Measurements from ENCODE around the gene P2RX6. TPM values are rescaled to one million over a fixed set of nuclear protein-coding genes. Genes with fewer than 3 reads are reported as not detected.

The P2RX6 gene
- total and polyA plus RNA-seq, 2 of the 4 experiments (the other 2 are of a cell fraction): 0.90 to 1.6 TPM

DNA sequence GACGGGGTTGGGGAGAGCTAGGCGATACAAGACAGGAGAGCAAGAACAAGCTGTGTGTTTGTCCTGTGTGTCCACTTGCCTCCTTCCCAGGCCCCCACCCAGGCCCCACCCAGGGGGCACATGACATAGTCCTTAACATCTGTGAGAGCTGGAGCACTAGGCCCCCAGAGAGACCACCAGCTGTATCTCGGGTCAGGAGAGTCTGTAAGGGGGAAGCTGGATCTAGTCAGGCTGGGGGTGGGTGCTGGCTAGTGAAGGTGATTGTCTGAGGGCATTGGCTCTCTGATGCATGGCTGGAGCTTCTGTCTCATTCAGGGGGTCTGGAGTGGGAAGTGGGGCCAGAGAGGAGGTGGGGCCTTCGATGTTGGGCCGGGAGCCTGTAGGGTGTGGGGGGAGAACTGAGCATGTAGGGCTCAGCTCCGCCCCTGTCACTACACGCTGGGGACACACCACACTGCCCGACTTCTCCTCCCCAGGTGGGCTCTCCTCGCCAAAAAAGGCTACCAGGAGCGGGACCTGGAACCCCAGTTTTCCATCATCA is 571 bp downstream of the P2RX6 start:
- ChIA-PET CTCF (interaction anchor here (0.6 kb wide), 1 partner anchor 72 kb away, joined by 5 read pairs; no protein-coding TSS in a partner anchor), POLR2A (ENCODE audit: unreplicated experiment) (interaction anchor here (1.1 kb wide), 1 partner anchor 14 kb away, joined by 3 read pairs; the partner anchor contains the start of gene THAP7)
- H3K27me3 ChIP-seq (ENCODE audit: control insufficient read depth, insufficient read depth, low read length): peaks cover 3% of the 10 kb centered on the region; the same call in 1 of the 2 replicates
- no peak overlapping the region; the same call in 1 of the 2 replicates for H4K5ac ChIP-seq (ENCODE audit: low read depth, low read length)
- intact Hi-C loops (cut with micrococcal nuclease) (loop anchor here (2.0 kb wide), 1 partner anchor 29 kb away; the partner anchor contains the start of gene LRRC74B), dilution Hi-C loops (cut with HindIII; ENCODE audit: low sequenced_read_pairs, unreplicated experiment) (no loop called here), in situ Hi-C loops (cut with MboI; ENCODE audit: low sequenced_read_pairs) (loop anchor here (10.0 kb wide), 1 partner anchor 79 kb away; no protein-coding TSS in a partner anchor)
- H3K9ac ChIP-seq (ENCODE audit: low read depth, low read length): peak overlapping the region; percentile 38; the same call in 1 of the 2 replicates
- peaks cover 4% of the 10 kb centered on the region; the same call in 1 of the 2 replicates for H4K20me1 ChIP-seq (ENCODE audit: insufficient read depth, low read length)
- no peak overlapping the region for H4K91ac ChIP-seq (ENCODE audit: insufficient read depth, low read depth, low read length)
- peak overlapping the region; percentile 29; the same call in 1 of the 2 replicates for H3K4me2 ChIP-seq (ENCODE audit: low read depth, low read length)
- no peak overlapping the region for H2BK20ac ChIP-seq (ENCODE audit: low read depth, low read length)
- H3K4me1 ChIP-seq (ENCODE audit: control insufficient read depth, insufficient read depth, low read length): peaks cover 14% of the 10 kb centered on the region
- peak overlapping the region; percentile 19 to 94; a peak in 2 of 4 replicates for H4K8ac ChIP-seq (ENCODE audit: low read depth in 2 of 2, low read length in 2 of 2)
- peak overlapping the region; percentile 3 for H2BK5ac ChIP-seq (ENCODE audit: low read depth, low read length, poor library complexity, severe bottlenecking)
- no peak overlapping the region for H2AK9ac ChIP-seq (replicated peaks; ENCODE audit: low read depth, low read length, poor library complexity)
- H3K4ac ChIP-seq (ENCODE audit: low read depth, low read length): peak overlapping the region; percentile 25
- no peak overlapping the region for H3K23ac ChIP-seq (ENCODE audit: low read depth, low read length)
- ATAC-seq (ENCODE audit: low read depth) (no peak), DNase-seq (no peak)
- no peak overlapping the region for H3K56ac ChIP-seq (ENCODE audit: extremely low read depth, insufficient read depth, low read length)
- WGBS, 2 experiments (ENCODE audit: extremely low coverage in 2 of 2, insufficient read length in 1 of 2): no CpG with 5 or more reads among the region's 10 CpGs
- peak overlapping the region; percentile 32; the same call in 1 of the 2 replicates for H2BK120ac ChIP-seq (ENCODE audit: low read depth, low read length)
- H3K14ac ChIP-seq (replicated peaks; ENCODE audit: low read depth, low read length): no peak overlapping the region
- BruUV-seq (replicated peaks): no TSS peak
- no peaks in the 10 kb centered on the region for H3K36me3 ChIP-seq (ENCODE audit: control insufficient read depth, insufficient read depth, low read length)
- H2AFZ ChIP-seq (replicated peaks; ENCODE audit: low read length, poor library complexity): no peak overlapping the region
- H3K27ac ChIP-seq (ENCODE audit: insufficient read depth, low read length): peak overlapping the region; percentile 88
- peaks cover 6% of the 10 kb centered on the region; the same call in 1 of the 2 replicates for H3K9me1 ChIP-seq (ENCODE audit: insufficient read depth, low read length)
- H3K79me1 ChIP-seq (ENCODE audit: low read depth in 1 of 2, low read length in 2 of 2): 0 out of 4 replicates have a peak, but pooled peaks cover 0 to 5% of the 10 kb centered on the region in 2 experiments
- peak overlapping the region; percentile 3; the same call in 1 of the 3 replicates for H2BK15ac ChIP-seq (ENCODE audit: low read depth, low read length)
- H3K18ac ChIP-seq (ENCODE audit: low read depth, low read length): peak overlapping the region; percentile 4; the same call in 1 of the 2 replicates
- no peaks in the 10 kb centered on the region for H3K9me3 ChIP-seq (ENCODE audit: control insufficient read depth, insufficient read depth, low read length)
- no peak overlapping the region for H3K4me3 ChIP-seq (ENCODE audit: insufficient read depth, low read depth, low read length)
- peak overlapping the region; percentile 35; the same call in 1 of the 2 replicates for H2AK5ac ChIP-seq (ENCODE audit: low read depth, low read length)
- TF ChIP-seq SMC3 (IDR thresholded peaks at IDR 0.05; ENCODE audit: low read depth, low read length) (no peak), RCOR1 (IDR thresholded peaks at IDR 0.05; ENCODE audit: insufficient replicate concordance, low read length) (no peak), CEBPB (IDR thresholded peaks at IDR 0.05; ENCODE audit: low read depth, low read length) (no peak), RFX5 (IDR thresholded peaks at IDR 0.05; ENCODE audit: low read depth, low read length) (no peak), POLR2A (IDR thresholded peaks at IDR 0.05; ENCODE audit: low read depth, low read length) (no peak), MAZ (IDR thresholded peaks at IDR 0.05; ENCODE audit: borderline replicate concordance, low read depth, low read length) (no peak), CHD1 (IDR thresholded peaks at IDR 0.05; ENCODE audit: low read depth, low read length) (no peak), NFE2L2 (IDR thresholded peaks at IDR 0.05; ENCODE audit: low read depth, low read length) (no peak), FOS (IDR thresholded peaks at IDR 0.05; ENCODE audit: low read depth, low read length) (no peak), MXI1 (IDR thresholded peaks at IDR 0.05; ENCODE audit: borderline replicate concordance, low read depth, low read length) (no peak), RAD21 (IDR thresholded peaks at IDR 0.05; ENCODE audit: low read length) (no peak)
- TF ChIP-seq, protein P1, sequence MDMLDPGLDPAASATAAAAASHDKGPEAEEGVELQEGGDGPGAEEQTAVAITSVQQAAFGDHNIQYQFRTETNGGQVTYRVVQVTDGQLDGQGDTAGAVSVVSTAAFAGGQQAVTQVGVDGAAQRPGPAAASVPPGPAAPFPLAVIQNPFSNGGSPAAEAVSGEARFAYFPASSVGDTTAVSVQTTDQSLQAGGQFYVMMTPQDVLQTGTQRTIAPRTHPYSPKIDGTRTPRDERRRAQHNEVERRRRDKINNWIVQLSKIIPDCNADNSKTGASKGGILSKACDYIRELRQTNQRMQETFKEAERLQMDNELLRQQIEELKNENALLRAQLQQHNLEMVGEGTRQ (IDR thresholded peaks at IDR 0.05; ENCODE audit: low read depth, low read length): no peak
- TF ChIP-seq, protein P2, sequence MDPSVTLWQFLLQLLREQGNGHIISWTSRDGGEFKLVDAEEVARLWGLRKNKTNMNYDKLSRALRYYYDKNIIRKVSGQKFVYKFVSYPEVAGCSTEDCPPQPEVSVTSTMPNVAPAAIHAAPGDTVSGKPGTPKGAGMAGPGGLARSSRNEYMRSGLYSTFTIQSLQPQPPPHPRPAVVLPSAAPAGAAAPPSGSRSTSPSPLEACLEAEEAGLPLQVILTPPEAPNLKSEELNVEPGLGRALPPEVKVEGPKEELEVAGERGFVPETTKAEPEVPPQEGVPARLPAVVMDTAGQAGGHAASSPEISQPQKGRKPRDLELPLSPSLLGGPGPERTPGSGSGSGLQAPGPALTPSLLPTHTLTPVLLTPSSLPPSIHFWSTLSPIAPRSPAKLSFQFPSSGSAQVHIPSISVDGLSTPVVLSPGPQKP (IDR thresholded peaks at IDR 0.05; ENCODE audit: borderline replicate concordance, low read depth, low read length): no peak
- TF ChIP-seq, protein P3, sequence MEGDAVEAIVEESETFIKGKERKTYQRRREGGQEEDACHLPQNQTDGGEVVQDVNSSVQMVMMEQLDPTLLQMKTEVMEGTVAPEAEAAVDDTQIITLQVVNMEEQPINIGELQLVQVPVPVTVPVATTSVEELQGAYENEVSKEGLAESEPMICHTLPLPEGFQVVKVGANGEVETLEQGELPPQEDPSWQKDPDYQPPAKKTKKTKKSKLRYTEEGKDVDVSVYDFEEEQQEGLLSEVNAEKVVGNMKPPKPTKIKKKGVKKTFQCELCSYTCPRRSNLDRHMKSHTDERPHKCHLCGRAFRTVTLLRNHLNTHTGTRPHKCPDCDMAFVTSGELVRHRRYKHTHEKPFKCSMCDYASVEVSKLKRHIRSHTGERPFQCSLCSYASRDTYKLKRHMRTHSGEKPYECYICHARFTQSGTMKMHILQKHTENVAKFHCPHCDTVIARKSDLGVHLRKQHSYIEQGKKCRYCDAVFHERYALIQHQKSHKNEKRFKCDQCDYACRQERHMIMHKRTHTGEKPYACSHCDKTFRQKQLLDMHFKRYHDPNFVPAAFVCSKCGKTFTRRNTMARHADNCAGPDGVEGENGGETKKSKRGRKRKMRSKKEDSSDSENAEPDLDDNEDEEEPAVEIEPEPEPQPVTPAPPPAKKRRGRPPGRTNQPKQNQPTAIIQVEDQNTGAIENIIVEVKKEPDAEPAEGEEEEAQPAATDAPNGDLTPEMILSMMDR (conservative IDR thresholded peaks at IDR 0.05; ENCODE audit: low read depth, low read length): no peak
